ENCODE measurements around the gene TSSK3.
"Not testable (repeated sequence)": the region's sequence is repeated elsewhere in the genome, so short reads cannot be mapped to it uniquely, and the experiment has no call there.

Gene TSSK3

GRCh38 chr1:32353886-32354570, 8.3 kb upstream of the TSSK3 start:
- Histone ChIP-seq H3K4me1 (ENCODE audit: control insufficient read depth, insufficient read depth, low read length) (peaks cover 26% of the 10 kb centered on the region), H3K36me3 (ENCODE audit: insufficient read depth, low read length) (peaks cover 7% of the 10 kb centered on the region), H3K4me3 (ENCODE audit: low read length) (no peak overlapping the region), H3K9ac (ENCODE audit: low read depth, low read length) (no peak overlapping the region), H3K4me2 (ENCODE audit: low read length) (peak overlapping the region; percentile 99), H3K9me3 (replicated peaks; ENCODE audit: low read length) (no peaks in the 10 kb centered on the region), H3K27me3 (ENCODE audit: control insufficient read depth, insufficient read depth, low read length) (no peaks in the 10 kb centered on the region)

- H3K4me3 ChIP-seq (ENCODE audit: low read length); H3K4me2 ChIP-seq (ENCODE audit: low read length); H3K9me3 ChIP-seq (replicated peaks; ENCODE audit: low read length); H3K9ac ChIP-seq (ENCODE audit: low read depth, low read length); H3K36me3 ChIP-seq (ENCODE audit: insufficient read depth, low read length); H3K27me3 ChIP-seq (ENCODE audit: control insufficient read depth, insufficient read depth, low read length): not testable (repeated sequence)
- peaks cover 26% of the 10 kb centered on the region for H3K4me1 ChIP-seq (ENCODE audit: control insufficient read depth, insufficient read depth, low read length)
Observed at GRCh38 chr1:32355778-32356177, 6.6 kb upstream of the TSSK3 start.

- H3K9ac ChIP-seq (ENCODE audit: low read depth, low read length) = no peak overlapping the region
- H3K4me1 ChIP-seq (ENCODE audit: control insufficient read depth, insufficient read depth, low read length) = peaks cover 26% of the 10 kb centered on the region
- H3K9me3 ChIP-seq (replicated peaks; ENCODE audit: low read length) = no peaks in the 10 kb centered on the region
- no peak overlapping the region for H3K4me3 ChIP-seq (ENCODE audit: low read length)
- peaks cover 7% of the 10 kb centered on the region for H3K36me3 ChIP-seq (ENCODE audit: insufficient read depth, low read length)
- H3K4me2 ChIP-seq (ENCODE audit: low read length) = no peak overlapping the region
- no peaks in the 10 kb centered on the region for H3K27me3 ChIP-seq (ENCODE audit: control insufficient read depth, insufficient read depth, low read length)
Observed at GRCh38 chr1:32356478-32356877, 5.9 kb upstream of the TSSK3 start.

GRCh38 chr1:32357614-32358013, 4.7 kb upstream of the TSSK3 start:
- no peak overlapping the region for H3K4me3 ChIP-seq (ENCODE audit: low read length)
- H3K9ac ChIP-seq (ENCODE audit: low read depth, low read length) = no peak overlapping the region
- no peaks in the 10 kb centered on the region for H3K27me3 ChIP-seq (ENCODE audit: control insufficient read depth, insufficient read depth, low read length)
- no peaks in the 10 kb centered on the region for H3K9me3 ChIP-seq (replicated peaks; ENCODE audit: low read length)
- H3K36me3 ChIP-seq (ENCODE audit: insufficient read depth, low read length) = peaks cover 7% of the 10 kb centered on the region
- no peak overlapping the region for H3K4me2 ChIP-seq (ENCODE audit: low read length)
- H3K4me1 ChIP-seq (ENCODE audit: control insufficient read depth, insufficient read depth, low read length) = peaks cover 28% of the 10 kb centered on the region

- no peaks in the 10 kb centered on the region for H3K27me3 ChIP-seq (ENCODE audit: control insufficient read depth, insufficient read depth, low read length)
- no peak overlapping the region for H3K4me3 ChIP-seq (ENCODE audit: low read length)
- peaks cover 11% of the 10 kb centered on the region for H3K36me3 ChIP-seq (ENCODE audit: insufficient read depth, low read length)
- H3K9me3 ChIP-seq (replicated peaks; ENCODE audit: low read length) = no peaks in the 10 kb centered on the region
- no peak overlapping the region for H3K4me2 ChIP-seq (ENCODE audit: low read length)
- H3K4me1 ChIP-seq (ENCODE audit: control insufficient read depth, insufficient read depth, low read length) = peaks cover 20% of the 10 kb centered on the region
- H3K9ac ChIP-seq (ENCODE audit: low read depth, low read length) = no peak overlapping the region
Observed at GRCh38 chr1:32358435-32358834, 3.9 kb upstream of the TSSK3 start.

- no peaks in the 10 kb centered on the region for H3K27me3 ChIP-seq (ENCODE audit: control insufficient read depth, insufficient read depth, low read length)
- no peak overlapping the region for H3K9ac ChIP-seq (ENCODE audit: low read depth, low read length)
- H3K4me2 ChIP-seq (ENCODE audit: low read length) = no peak overlapping the region
- no peak overlapping the region for H3K4me3 ChIP-seq (ENCODE audit: low read length)
- peaks cover 22% of the 10 kb centered on the region for H3K36me3 ChIP-seq (ENCODE audit: insufficient read depth, low read length)
- no peaks in the 10 kb centered on the region for H3K9me3 ChIP-seq (replicated peaks; ENCODE audit: low read length)
- H3K4me1 ChIP-seq (ENCODE audit: control insufficient read depth, insufficient read depth, low read length) = peaks cover 12% of the 10 kb centered on the region
Observed at GRCh38 chr1:32361308-32361673, 1.0 kb upstream of the TSSK3 start.

- Histone ChIP-seq H3K27me3 (ENCODE audit: control insufficient read depth, insufficient read depth, low read length) (no peaks in the 10 kb centered on the region), H3K4me1 (ENCODE audit: control insufficient read depth, insufficient read depth, low read length) (peaks cover 12% of the 10 kb centered on the region), H3K4me3 (ENCODE audit: low read length) (peak overlapping the region; percentile 63), H3K9me3 (replicated peaks; ENCODE audit: low read length) (no peaks in the 10 kb centered on the region), H3K36me3 (ENCODE audit: insufficient read depth, low read length) (peaks cover 27% of the 10 kb centered on the region), H3K9ac (ENCODE audit: low read depth, low read length) (peak overlapping the region; percentile 66), H3K4me2 (ENCODE audit: low read length) (peak overlapping the region; percentile 92)
Observed at GRCh38 chr1:32361674-32362473, 465 bp upstream of the TSSK3 start.

GRCh38 chr1:32363713-32364112, 1.4 kb downstream of the TSSK3 start:
- Histone ChIP-seq H3K4me3 (ENCODE audit: low read length) (no peak overlapping the region), H3K36me3 (ENCODE audit: insufficient read depth, low read length) (peaks cover 44% of the 10 kb centered on the region), H3K9ac (ENCODE audit: low read depth, low read length) (no peak overlapping the region), H3K4me2 (ENCODE audit: low read length) (no peak overlapping the region), H3K27me3 (ENCODE audit: control insufficient read depth, insufficient read depth, low read length) (no peaks in the 10 kb centered on the region), H3K9me3 (replicated peaks; ENCODE audit: low read length) (no peaks in the 10 kb centered on the region), H3K4me1 (ENCODE audit: control insufficient read depth, insufficient read depth, low read length) (peaks cover 12% of the 10 kb centered on the region)

- Histone ChIP-seq H3K4me1 (ENCODE audit: control insufficient read depth, insufficient read depth, low read length) (peaks cover 12% of the 10 kb centered on the region), H3K4me2 (ENCODE audit: low read length) (no peak overlapping the region), H3K9me3 (replicated peaks; ENCODE audit: low read length) (no peaks in the 10 kb centered on the region), H3K36me3 (ENCODE audit: insufficient read depth, low read length) (peaks cover 51% of the 10 kb centered on the region), H3K4me3 (ENCODE audit: low read length) (no peak overlapping the region), H3K9ac (ENCODE audit: low read depth, low read length) (no peak overlapping the region), H3K27me3 (ENCODE audit: control insufficient read depth, insufficient read depth, low read length) (no peaks in the 10 kb centered on the region)
Observed at GRCh38 chr1:32364836-32365235, 2.5 kb downstream of the TSSK3 start.

GRCh38 chr1:32365445-32365844, 3.1 kb downstream of the TSSK3 start:
- Histone ChIP-seq H3K9ac (ENCODE audit: low read depth, low read length) (no peak overlapping the region), H3K36me3 (ENCODE audit: insufficient read depth, low read length) (peaks cover 53% of the 10 kb centered on the region), H3K9me3 (replicated peaks; ENCODE audit: low read length) (no peaks in the 10 kb centered on the region), H3K4me1 (ENCODE audit: control insufficient read depth, insufficient read depth, low read length) (peaks cover 12% of the 10 kb centered on the region), H3K4me3 (ENCODE audit: low read length) (no peak overlapping the region), H3K27me3 (ENCODE audit: control insufficient read depth, insufficient read depth, low read length) (no peaks in the 10 kb centered on the region), H3K4me2 (ENCODE audit: low read length) (no peak overlapping the region)

GRCh38 chr1:32367912-32368635, 5.7 kb downstream of the TSSK3 start:
- Histone ChIP-seq H3K4me2 (ENCODE audit: low read length) (no peak overlapping the region), H3K27me3 (ENCODE audit: control insufficient read depth, insufficient read depth, low read length) (no peaks in the 10 kb centered on the region), H3K9me3 (replicated peaks; ENCODE audit: low read length) (no peaks in the 10 kb centered on the region), H3K4me3 (ENCODE audit: low read length) (no peak overlapping the region), H3K9ac (ENCODE audit: low read depth, low read length) (no peak overlapping the region), H3K4me1 (ENCODE audit: control insufficient read depth, insufficient read depth, low read length) (no peaks in the 10 kb centered on the region), H3K36me3 (ENCODE audit: insufficient read depth, low read length) (peaks cover 65% of the 10 kb centered on the region)
